Activated CD8-positive, alpha-beta T cell treated with anti-CD3 and anti-CD28 coated beads for 36 hours (primary cell): ENCODE results near the gene RFK. TPM values are rescaled to one million over a fixed set of nuclear protein-coding genes. Genes with fewer than 3 reads are reported as not detected.
A peak's percentile ranks its signal among the peaks of the same experiment; 100 is the strongest.

Source experiments
- ATAC-seq: fragments of 200-7000 bp; cut with Tn5 transposase; one replicate; pipeline ENCODE4 v1.10.0; 2021; ENCODE audit warnings: mild to moderate bottlenecking, moderate library complexity
- CTCF ChIA-PET: fragments of 350-600 bp; sonication (Branson Sonifier 250); formaldehyde crosslinking; loops from one replicate; lab custom pipeline; 2021; ENCODE audit warnings: antibody characterized with exemption; lab: Charles Lee
- POLR2A ChIA-PET: fragments of 350-600 bp; sonication (Branson Sonifier 250); formaldehyde crosslinking; loops from one replicate; lab custom pipeline; 2021; ENCODE audit warnings: antibody characterized with exemption; lab: Charles Lee
- DNase-seq: peaks from one replicate; pipeline ENCODE4 v3.0.0-alpha.2; 2020
- H3K27ac Mint-ChIP-seq: one replicate; pipeline ENCODE4 v1.8.0; 2021; ENCODE audit warnings: mild to moderate bottlenecking, mixed read lengths
- H3K27me3 Mint-ChIP-seq: one replicate; pipeline ENCODE4 v1.8.0; 2021; ENCODE audit warnings: mixed read lengths
- H3K36me3 Mint-ChIP-seq: one replicate; pipeline ENCODE4 v1.8.0; 2021; ENCODE audit warnings: low read depth, mixed read lengths
- H3K4me1 Mint-ChIP-seq: one replicate; pipeline ENCODE4 v1.8.0; 2021; ENCODE audit warnings: low read depth, mixed read lengths
- H3K4me3 Mint-ChIP-seq: one replicate; pipeline ENCODE4 v1.8.0; 2021; ENCODE audit warnings: mild to moderate bottlenecking, moderate library complexity, mixed read lengths
- H3K9me3 Mint-ChIP-seq: one replicate; pipeline ENCODE4 v1.8.0; 2021; ENCODE audit warnings: mixed read lengths
- intact Hi-C: fragments of 100-400 bp; cut with micrococcal nuclease; formaldehyde crosslinking; loops from one replicate; pipeline ENCODE4 v1.10.0; 2022
- total RNA-seq, 2 experiments: library from RNA; stranded (reverse); gene quantifications; one replicate each; pipeline ENCODE4 v1.2.3, GENCODE V29; 2021
- TF ChIP-seq, protein P1 (sequence below): fragments of 200-600 bp; IDR thresholded peaks from one replicate; pipeline ENCODE4 v1.8.0; 2022; ENCODE audit warnings: antibody characterized with exemption, mild to moderate bottlenecking

Gene RFK
- total RNA-seq, 2 experiments from 2014 or later = 6.4 to 9.3 TPM

DNA sequence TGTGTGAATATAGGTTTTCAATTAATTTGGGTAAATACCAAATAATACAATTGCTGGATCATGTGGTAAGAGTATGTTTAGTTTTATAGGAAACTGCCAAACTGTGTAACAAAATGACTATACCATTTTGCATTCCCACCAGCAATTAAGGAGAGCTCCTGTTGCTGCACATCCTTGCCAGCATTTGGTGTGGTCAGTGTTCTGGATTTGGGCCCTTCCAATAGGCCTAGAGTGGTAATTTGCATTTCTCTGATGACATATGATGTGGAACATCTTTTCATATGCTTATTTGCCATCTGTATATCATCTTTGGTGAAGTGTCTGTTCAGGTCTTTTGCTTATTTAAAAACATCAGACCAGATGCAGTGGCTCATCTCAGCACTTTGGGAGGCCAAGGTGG is 11.6 kb upstream of the RFK start:
- no peaks in the 10 kb centered on the region for H3K27me3 Mint-ChIP-seq
- H3K4me3 Mint-ChIP-seq = no peak overlapping the region
- peaks cover 13% of the 10 kb centered on the region for H3K4me1 Mint-ChIP-seq
- H3K9me3 Mint-ChIP-seq = no peaks in the 10 kb centered on the region
- ChIA-PET POLR2A (no interaction called here), CTCF (interaction anchor here (1.1 to 2.1 kb wide), 4 partner anchors 11 to 16 kb away, joined by 5 to 8 read pairs (median 6); partner anchors contain the start of gene RFK)
- no peaks in the 10 kb centered on the region for H3K36me3 Mint-ChIP-seq
- ATAC-seq = no peak
- TF ChIP-seq, protein P1, sequence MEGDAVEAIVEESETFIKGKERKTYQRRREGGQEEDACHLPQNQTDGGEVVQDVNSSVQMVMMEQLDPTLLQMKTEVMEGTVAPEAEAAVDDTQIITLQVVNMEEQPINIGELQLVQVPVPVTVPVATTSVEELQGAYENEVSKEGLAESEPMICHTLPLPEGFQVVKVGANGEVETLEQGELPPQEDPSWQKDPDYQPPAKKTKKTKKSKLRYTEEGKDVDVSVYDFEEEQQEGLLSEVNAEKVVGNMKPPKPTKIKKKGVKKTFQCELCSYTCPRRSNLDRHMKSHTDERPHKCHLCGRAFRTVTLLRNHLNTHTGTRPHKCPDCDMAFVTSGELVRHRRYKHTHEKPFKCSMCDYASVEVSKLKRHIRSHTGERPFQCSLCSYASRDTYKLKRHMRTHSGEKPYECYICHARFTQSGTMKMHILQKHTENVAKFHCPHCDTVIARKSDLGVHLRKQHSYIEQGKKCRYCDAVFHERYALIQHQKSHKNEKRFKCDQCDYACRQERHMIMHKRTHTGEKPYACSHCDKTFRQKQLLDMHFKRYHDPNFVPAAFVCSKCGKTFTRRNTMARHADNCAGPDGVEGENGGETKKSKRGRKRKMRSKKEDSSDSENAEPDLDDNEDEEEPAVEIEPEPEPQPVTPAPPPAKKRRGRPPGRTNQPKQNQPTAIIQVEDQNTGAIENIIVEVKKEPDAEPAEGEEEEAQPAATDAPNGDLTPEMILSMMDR = no peak
- H3K27ac Mint-ChIP-seq = no peak overlapping the region
- intact Hi-C loops = no loop called here
- no peak for DNase-seq

DNA sequence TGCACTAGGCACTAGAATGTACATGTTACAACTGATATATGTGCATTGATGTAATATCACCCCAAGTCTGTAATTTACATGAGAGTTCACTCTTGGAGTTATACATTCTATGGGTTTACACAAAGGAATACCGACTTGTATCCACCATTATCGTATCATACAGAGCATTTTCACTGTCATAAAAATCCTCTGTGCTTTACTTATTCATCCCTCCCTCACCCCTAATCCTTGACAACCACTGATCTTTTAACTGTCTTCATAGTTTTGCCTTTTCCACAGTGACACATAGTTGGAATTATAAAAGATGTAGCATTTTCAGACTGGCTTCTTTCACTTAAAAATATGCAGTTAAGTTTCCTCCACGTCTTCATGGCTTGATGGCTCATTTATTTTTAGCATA is 11.1 kb upstream of the RFK start:
- H3K4me1 Mint-ChIP-seq = peaks cover 17% of the 10 kb centered on the region
- TF ChIP-seq, protein P1 = no peak

DNA sequence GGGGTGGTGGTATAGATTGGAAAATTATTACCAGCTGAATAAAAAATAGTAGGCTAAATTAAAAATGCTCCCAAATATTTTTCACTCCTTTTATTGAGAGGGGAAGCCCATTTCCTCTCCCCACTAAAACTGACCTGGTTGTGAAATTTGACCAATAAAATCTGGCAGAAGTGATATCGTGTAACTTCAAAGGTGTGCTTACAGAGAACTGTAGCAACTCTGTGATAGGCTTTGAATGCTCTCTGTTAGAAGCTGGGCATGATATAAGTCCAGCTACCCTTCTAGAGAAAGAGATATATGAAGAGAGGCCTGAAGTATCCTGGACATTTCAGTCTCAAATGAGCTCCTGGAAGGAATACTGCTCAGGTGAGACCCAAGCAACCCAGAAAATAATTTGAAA is 10.2 kb upstream of the RFK start:
- Mint-ChIP-seq H3K36me3 (no peaks in the 10 kb centered on the region), H3K27me3 (no peaks in the 10 kb centered on the region), H3K9me3 (no peaks in the 10 kb centered on the region), H3K4me3 (no peak overlapping the region), H3K27ac (no peak overlapping the region), H3K4me1 (peaks cover 19% of the 10 kb centered on the region)
- DNase-seq = no peak
- intact Hi-C loops = loop anchor here (5.0 kb wide), 1 partner anchor 53 kb away; the partner anchor contains the start of gene GCNT1
- CTCF ChIA-PET = interaction anchor here (1.1 to 2.1 kb wide), 8 partner anchors 8 to 299 kb away, joined by 3 to 6 read pairs (median 6); partner anchors contain the start of gene RFK
- POLR2A ChIA-PET = interaction anchor here (1.5 kb wide), 1 partner anchor 15 kb away, joined by 5 read pairs; no protein-coding TSS in a partner anchor
- TF ChIP-seq, protein P1 = no peak
- ATAC-seq = no peak

More for the DNA sequence above, 11.1 kb upstream of the RFK start:
- CTCF ChIA-PET = interaction anchor here (1.1 to 2.1 kb wide), 5 partner anchors 11 to 253 kb away, joined by 3 to 6 read pairs (median 5); partner anchors contain the start of gene RFK
- H3K27me3 Mint-ChIP-seq = no peaks in the 10 kb centered on the region
- no peaks in the 10 kb centered on the region for H3K9me3 Mint-ChIP-seq
- ATAC-seq = no peak
- intact Hi-C loops = no loop called here
- no peak overlapping the region for H3K4me3 Mint-ChIP-seq
- DNase-seq = no peak
- no peaks in the 10 kb centered on the region for H3K36me3 Mint-ChIP-seq
- POLR2A ChIA-PET = no interaction called here
- H3K27ac Mint-ChIP-seq = no peak overlapping the region

DNA sequence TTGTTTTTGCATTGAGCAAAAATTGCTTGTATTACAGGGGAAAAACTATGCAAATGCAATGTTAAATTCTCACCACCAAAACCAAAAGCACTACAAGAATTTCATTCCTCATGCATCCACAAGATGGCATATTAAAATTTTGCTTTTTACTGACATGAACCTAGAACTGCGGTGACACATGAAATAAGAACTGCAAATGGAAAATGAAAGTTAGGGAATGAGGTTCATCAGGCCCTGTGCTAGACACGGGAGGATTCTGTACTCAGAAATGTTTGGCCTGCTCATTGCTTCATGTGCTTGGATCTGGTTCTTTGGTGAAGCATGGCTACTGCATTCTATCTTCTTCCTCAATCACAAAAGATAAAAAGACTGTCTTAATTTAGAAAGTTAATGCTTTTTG is 9.1 kb upstream of the RFK start:
- ATAC-seq = peak; percentile 92
- TF ChIP-seq, protein P1 = peak; percentile 63
- Mint-ChIP-seq H3K27me3 (no peaks in the 10 kb centered on the region), H3K4me1 (peaks cover 19% of the 10 kb centered on the region), H3K27ac (peak overlapping the region; percentile 74), H3K9me3 (no peaks in the 10 kb centered on the region), H3K4me3 (no peak overlapping the region), H3K36me3 (no peaks in the 10 kb centered on the region)
- DNase-seq = peak; percentile 22
- ChIA-PET CTCF (interaction anchor here (0.8 to 2.0 kb wide), 3 partner anchors 10 to 296 kb away, joined by 3 to 6 read pairs (median 4); no protein-coding TSS in a partner anchor), POLR2A (no interaction called here)
- intact Hi-C loops = loop anchor here (1.0 to 5.0 kb wide), 3 partner anchors 35 to 159 kb away; partner anchors contain the start of gene GCNT1
